ENCODE results near the gene MTSS2. TPM values are rescaled to one million over a fixed set of nuclear protein-coding genes. Genes with fewer than 3 reads are reported as not detected.

MTSS2 gene
- total RNA-seq, 1 donor from 2014 or later, result 82.6 TPM

DNA sequence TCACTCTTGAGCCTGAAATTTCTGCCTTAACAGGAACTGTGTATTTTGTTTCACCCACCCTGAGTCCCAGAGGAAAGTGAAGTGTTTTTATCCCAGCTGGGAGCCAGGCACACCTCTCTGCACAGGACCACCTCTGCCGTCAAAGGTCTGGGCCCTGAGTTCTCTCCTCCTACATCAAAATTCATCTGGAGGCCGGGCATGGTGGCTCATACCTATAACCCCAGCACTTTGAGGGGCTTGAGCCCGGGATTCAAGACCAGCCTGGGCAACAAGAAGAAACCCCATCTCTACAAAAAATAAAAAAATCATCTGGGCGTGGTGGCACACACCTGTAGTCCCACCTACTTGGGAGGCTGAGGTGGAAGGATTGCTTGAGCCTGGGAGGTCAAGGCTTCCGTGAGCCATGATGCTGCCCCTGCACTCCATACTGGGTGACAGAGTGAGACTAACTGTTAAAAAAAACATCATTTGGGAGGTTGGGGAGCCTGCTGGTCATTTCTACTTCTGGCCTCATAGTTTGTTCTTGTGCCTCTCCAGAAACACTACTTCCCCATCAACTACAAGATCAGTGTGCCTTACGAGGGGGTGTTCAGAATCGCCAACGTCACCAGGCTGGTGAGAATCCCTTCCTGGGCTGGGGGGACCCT, 29.7 kb downstream of the MTSS2 start:
- H3K36me3 Mint-ChIP-seq (ENCODE audit: low read depth, unreplicated experiment), result peaks cover 4% of the 10 kb centered on the region

DNA sequence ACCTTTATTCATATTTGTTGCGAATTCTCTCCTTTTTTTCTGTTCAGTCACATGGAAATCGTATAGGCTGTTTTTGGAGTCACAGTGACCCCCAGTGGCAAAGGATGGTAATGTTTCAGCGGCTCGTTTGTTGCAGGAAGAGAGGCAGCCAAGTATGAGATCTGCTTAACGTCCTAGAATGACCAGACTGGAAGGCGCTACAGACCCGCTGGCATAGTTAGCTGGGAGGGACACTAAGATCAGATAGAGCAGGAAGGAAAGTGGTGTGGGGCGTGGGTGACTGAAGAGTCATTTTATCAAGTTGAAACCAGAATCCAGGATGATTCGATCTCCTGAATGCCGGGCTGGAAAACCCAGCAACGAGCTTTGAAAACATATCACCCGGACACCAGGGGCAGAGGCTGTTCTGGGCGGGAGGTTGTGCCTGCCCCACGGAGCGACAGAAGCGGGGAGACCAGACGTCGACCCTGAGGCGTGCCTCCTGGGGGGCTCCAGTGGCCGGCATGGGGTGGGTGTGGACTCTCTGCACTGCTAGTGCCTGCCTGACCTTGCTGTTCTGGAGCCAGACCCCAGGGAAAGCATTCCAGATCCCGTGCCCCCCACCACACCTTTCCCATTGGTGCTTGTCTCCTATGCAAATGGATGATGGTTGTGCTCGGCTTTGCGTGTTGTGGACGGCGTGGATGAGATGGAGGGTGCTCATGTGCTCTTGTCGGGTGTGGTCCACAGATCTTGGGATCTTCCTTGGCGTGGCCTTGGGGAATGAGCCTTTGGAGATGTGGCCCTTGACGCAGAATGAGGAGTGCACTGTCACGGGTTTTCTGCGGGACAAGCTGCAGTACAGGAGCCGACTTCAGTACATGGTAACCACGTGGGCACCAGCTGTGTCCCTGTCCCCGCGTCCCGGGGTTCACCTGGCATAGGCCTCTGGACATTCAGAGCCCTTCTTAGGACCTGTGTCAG, 31.8 kb downstream of the MTSS2 start:
- Mint-ChIP-seq H3K27ac (ENCODE audit: unreplicated experiment) (no peak overlapping the region), H3K27me3 (ENCODE audit: unreplicated experiment) (peaks cover 3% of the 10 kb centered on the region), H3K36me3 (ENCODE audit: low read depth, unreplicated experiment) (peaks cover 5% of the 10 kb centered on the region), H3K4me3 (ENCODE audit: unreplicated experiment) (no peak overlapping the region), H3K9me3 (ENCODE audit: unreplicated experiment) (peaks cover 1% of the 10 kb centered on the region), H3K4me1 (ENCODE audit: unreplicated experiment) (no peaks in the 10 kb centered on the region)
- peak; percentile 89 for DNase-seq (ENCODE audit: low spot score)
- TF ChIP-seq, protein P1, sequence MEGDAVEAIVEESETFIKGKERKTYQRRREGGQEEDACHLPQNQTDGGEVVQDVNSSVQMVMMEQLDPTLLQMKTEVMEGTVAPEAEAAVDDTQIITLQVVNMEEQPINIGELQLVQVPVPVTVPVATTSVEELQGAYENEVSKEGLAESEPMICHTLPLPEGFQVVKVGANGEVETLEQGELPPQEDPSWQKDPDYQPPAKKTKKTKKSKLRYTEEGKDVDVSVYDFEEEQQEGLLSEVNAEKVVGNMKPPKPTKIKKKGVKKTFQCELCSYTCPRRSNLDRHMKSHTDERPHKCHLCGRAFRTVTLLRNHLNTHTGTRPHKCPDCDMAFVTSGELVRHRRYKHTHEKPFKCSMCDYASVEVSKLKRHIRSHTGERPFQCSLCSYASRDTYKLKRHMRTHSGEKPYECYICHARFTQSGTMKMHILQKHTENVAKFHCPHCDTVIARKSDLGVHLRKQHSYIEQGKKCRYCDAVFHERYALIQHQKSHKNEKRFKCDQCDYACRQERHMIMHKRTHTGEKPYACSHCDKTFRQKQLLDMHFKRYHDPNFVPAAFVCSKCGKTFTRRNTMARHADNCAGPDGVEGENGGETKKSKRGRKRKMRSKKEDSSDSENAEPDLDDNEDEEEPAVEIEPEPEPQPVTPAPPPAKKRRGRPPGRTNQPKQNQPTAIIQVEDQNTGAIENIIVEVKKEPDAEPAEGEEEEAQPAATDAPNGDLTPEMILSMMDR (IDR thresholded peaks at IDR 0.05; ENCODE audit: unreplicated experiment), result peak; percentile 84

More for the DNA sequence above, 29.7 kb downstream of the MTSS2 start:
- no peak for DNase-seq (ENCODE audit: low spot score)
- Mint-ChIP-seq H3K4me3 (ENCODE audit: unreplicated experiment) (no peak overlapping the region), H3K27ac (ENCODE audit: unreplicated experiment) (no peak overlapping the region), H3K9me3 (ENCODE audit: unreplicated experiment) (no peaks in the 10 kb centered on the region), H3K4me1 (ENCODE audit: unreplicated experiment) (no peaks in the 10 kb centered on the region), H3K27me3 (ENCODE audit: unreplicated experiment) (peaks cover 3% of the 10 kb centered on the region)
- TF ChIP-seq, protein P1 (IDR thresholded peaks at IDR 0.05; ENCODE audit: unreplicated experiment), result no peak

DNA sequence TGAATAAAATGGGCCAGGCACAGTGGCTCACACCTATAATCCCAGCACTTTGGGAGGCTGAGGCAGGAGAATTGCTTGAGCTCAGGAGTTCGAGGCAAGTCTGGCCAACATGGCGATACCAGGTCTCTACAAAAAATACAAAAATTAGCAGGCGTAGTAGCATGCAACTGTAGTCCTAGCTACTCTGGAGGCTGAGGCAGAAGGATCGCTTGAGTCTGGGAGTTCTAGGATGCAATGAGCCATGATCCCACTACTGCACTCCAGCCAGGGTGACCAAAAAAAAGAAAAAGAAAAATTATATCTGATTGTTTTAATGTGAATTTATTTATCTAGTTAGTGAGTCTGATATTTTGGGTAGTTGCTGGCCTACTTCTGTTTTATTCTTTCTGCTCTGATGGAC, 32.4 kb downstream of the MTSS2 start:
- peaks cover 3% of the 10 kb centered on the region for H3K27me3 Mint-ChIP-seq (ENCODE audit: unreplicated experiment)
- TF ChIP-seq, protein P1 (IDR thresholded peaks at IDR 0.05; ENCODE audit: unreplicated experiment), result no peak
- H3K4me3 Mint-ChIP-seq (ENCODE audit: unreplicated experiment), result no peak overlapping the region
- peaks cover 4% of the 10 kb centered on the region for H3K9me3 Mint-ChIP-seq (ENCODE audit: unreplicated experiment)
- no peak overlapping the region for H3K27ac Mint-ChIP-seq (ENCODE audit: unreplicated experiment)
- DNase-seq (ENCODE audit: low spot score), result no peak
- H3K36me3 Mint-ChIP-seq (ENCODE audit: low read depth, unreplicated experiment), result peaks cover 5% of the 10 kb centered on the region
- no peaks in the 10 kb centered on the region for H3K4me1 Mint-ChIP-seq (ENCODE audit: unreplicated experiment)

DNA sequence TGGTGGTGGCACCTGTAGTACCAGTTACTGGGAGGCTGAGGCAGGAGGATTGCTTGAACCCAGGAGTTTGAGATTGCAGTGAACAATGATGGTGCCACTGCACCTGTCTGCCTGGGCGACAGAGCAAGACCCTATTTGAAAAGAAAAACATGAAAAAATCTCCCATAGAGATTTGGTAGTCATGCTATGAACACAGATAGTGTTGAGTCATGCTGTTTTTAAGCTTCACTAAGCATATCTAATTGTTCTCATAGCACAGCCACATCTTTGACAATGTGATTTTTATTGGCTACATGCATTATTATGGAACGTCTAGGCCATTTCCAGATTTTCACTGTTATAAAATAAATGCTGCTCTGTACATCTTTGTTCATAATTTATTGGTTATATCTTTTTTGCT, 33.5 kb downstream of the MTSS2 start:
- H3K9me3 Mint-ChIP-seq (ENCODE audit: unreplicated experiment), result peaks cover 8% of the 10 kb centered on the region
- H3K4me1 Mint-ChIP-seq (ENCODE audit: unreplicated experiment), result no peaks in the 10 kb centered on the region
- H3K36me3 Mint-ChIP-seq (ENCODE audit: low read depth, unreplicated experiment), result peaks cover 5% of the 10 kb centered on the region
- H3K27me3 Mint-ChIP-seq (ENCODE audit: unreplicated experiment), result no peaks in the 10 kb centered on the region
- no peak overlapping the region for H3K4me3 Mint-ChIP-seq (ENCODE audit: unreplicated experiment)
- H3K27ac Mint-ChIP-seq (ENCODE audit: unreplicated experiment), result no peak overlapping the region
- DNase-seq (ENCODE audit: low spot score), result no peak
- TF ChIP-seq, protein P1 (IDR thresholded peaks at IDR 0.05; ENCODE audit: unreplicated experiment), result no peak
